Naive thymus-derived CD8-positive, alpha-beta T cell (primary cell): ENCODE data around the gene LRRC74B. TPM values are rescaled to one million over a fixed set of nuclear protein-coding genes. Genes with fewer than 3 reads are reported as not detected.

Experiments used
- ATAC-seq, 2 donors: fragments of 150-1000 bp; cut with Tn5 transposase in 1 of 2; sonication (Bioruptor Pico), chemical (Tn5 transposase) in 1 of 2; 1 replicate in 1 of 2; 2 replicates in 1 of 2; pipeline ENCODE4 v1.10.0; 2021; ENCODE audit warnings: mild to moderate bottlenecking in 2 of 2, moderate library complexity in 2 of 2
- POLR2A ChIA-PET: fragments of 350-600 bp; sonication (Branson Sonifier 250); formaldehyde crosslinking; loops from one replicate; lab custom pipeline; 2021; ENCODE audit warnings: antibody characterized with exemption; lab: Charles Lee
- DNase-seq, 10 donors: peaks; one replicate each; pipeline versions ENCODE4 v3.0.0 to v3.0.0-alpha.2; 2020 to 2022
- H3K27ac Mint-ChIP-seq, 10 donors: one replicate each; pipeline ENCODE4 v1.8.0; 2020 to 2022; ENCODE audit warnings: mild to moderate bottlenecking in 10 of 10, mixed read lengths in 10 of 10, moderate library complexity in 4 of 10, inconsistent platforms in 1 of 10
- H3K27me3 Mint-ChIP-seq, 5 donors: one replicate each; pipeline ENCODE4 v1.8.0; 2021 to 2022; ENCODE audit warnings: mixed read lengths in 5 of 5
- H3K36me3 Mint-ChIP-seq, 3 donors: one replicate each; pipeline ENCODE4 v1.8.0; 2020 to 2022; ENCODE audit warnings: mixed read lengths in 3 of 3, mild to moderate bottlenecking in 2 of 3, inconsistent platforms in 1 of 3
- H3K4me1 Mint-ChIP-seq, 4 donors: one replicate each; pipeline ENCODE4 v1.8.0; 2021 to 2022; ENCODE audit warnings: mixed read lengths in 4 of 4
- H3K4me3 Mint-ChIP-seq, 10 donors: one replicate each; pipeline ENCODE4 v1.8.0; 2020 to 2022; ENCODE audit warnings: mild to moderate bottlenecking in 10 of 10, mixed read lengths in 10 of 10, moderate library complexity in 6 of 10, inconsistent platforms in 1 of 10
- H3K9me3 Mint-ChIP-seq, 9 donors: one replicate each; pipeline ENCODE4 v1.8.0; 2020 to 2022; ENCODE audit warnings: mixed read lengths in 9 of 9, mild to moderate bottlenecking in 3 of 9, inconsistent platforms in 1 of 9, moderate library complexity in 1 of 9
- polyA plus RNA-seq, 3 donors: library from polyadenylated mRNA; unstranded; fragments of 300-500 nt; fragmentation: Illumina TruSeq; gene quantifications; one replicate each; pipeline ENCODE4 v1.2.3, GENCODE V29; 2021
- total RNA-seq, 8 experiments: library from RNA in 2 of 8; stranded (reverse) in 2 of 8; gene quantifications; one replicate each; pipeline ENCODE4 v1.2.3 and lab custom pipeline; 2021 to 2026

The LRRC74B gene
- total RNA-seq (under 1 TPM in 1 of 2 experiments, not detected in 1; 0.11 TPM), polyA plus RNA-seq (not detected), total RNA-seq (lab: John Stamatoyannopoulos, UW) (0 to 0.43 (median 0) reads per million in 6 experiments)

GRCh38 chr22:21045585-21046294 is at the start of gene LRRC74B:
TSS of gene LRRC74B (plus strand) at chr22:21045946. CDS start at chr22:21045987, 41 bp downstream.
- H3K4me3 Mint-ChIP-seq: peak within 1 kb of the TSS; percentile 61 to 77 (median 72)
- ATAC-seq (peak; percentile 94 to 97), DNase-seq (peak; percentile 32 to 86 (median 70))
- peaks cover 0 to 2% (median 0%) of the 10 kb centered on the region in 9 donors for H3K9me3 Mint-ChIP-seq
- POLR2A ChIA-PET: interaction anchor here (0.6 to 1.1 kb wide), 2 partner anchors 45 to 986 kb away, joined by 3 read pairs; no protein-coding TSS in a partner anchor
- H3K36me3 Mint-ChIP-seq: no peaks in the 10 kb centered on the region
- peaks cover 7 to 34% (median 11%) of the 10 kb centered on the region in 5 donors for H3K27me3 Mint-ChIP-seq
- peak within 1 kb of the TSS in 9 of 10 donors; percentile 60 to 97 (median 91) for H3K27ac Mint-ChIP-seq
- peaks cover 15 to 33% (median 29%) of the 10 kb centered on the region in 4 donors for H3K4me1 Mint-ChIP-seq

GRCh38 chr22:20996031-20996410 is 49.7 kb upstream of the LRRC74B start:
- POLR2A ChIA-PET: interaction anchor here (0.6 to 1.0 kb wide), 4 partner anchors 10 to 656 kb away, joined by 3 to 4 read pairs (median 3); partner anchors contain the start of gene LZTR1

GRCh38 chr22:20996598-20997535 is 48.9 kb upstream of the LRRC74B start:
- Mint-ChIP-seq H3K4me1 (peaks cover 9 to 32% (median 26%) of the 10 kb centered on the region in 4 donors), H3K27ac (peak overlapping the region in 7 of 10 donors; percentile 4 to 91 (median 48)), H3K9me3 (no peaks in the 10 kb centered on the region), H3K36me3 (peaks cover 0 to 22% (median 0%) of the 10 kb centered on the region in 3 donors), H3K27me3 (no peaks in the 10 kb centered on the region), H3K4me3 (peak overlapping the region in 1 of 10 donors; percentile 6)
- DNase-seq (no peak), ATAC-seq (no peak)
- POLR2A ChIA-PET: interaction anchor here (0.6 to 1.4 kb wide), 5 partner anchors 11 to 655 kb away, joined by 3 to 5 read pairs (median 3); partner anchors contain the start of gene LZTR1

More at GRCh38 chr22:20996031-20996410, 49.7 kb upstream of the LRRC74B start:
- Mint-ChIP-seq H3K27ac (peak overlapping the region in 4 of 10 donors; percentile 29 to 77 (median 52)), H3K36me3 (peaks cover 0 to 23% (median 0%) of the 10 kb centered on the region in 3 donors), H3K9me3 (no peaks in the 10 kb centered on the region), H3K4me3 (no peak overlapping the region), H3K4me1 (peaks cover 8 to 24% (median 20%) of the 10 kb centered on the region in 4 donors), H3K27me3 (no peaks in the 10 kb centered on the region)
- DNase-seq: no peak
- ATAC-seq: no peak

GRCh38 chr22:20997536-20998257 is 48.0 kb upstream of the LRRC74B start:
- ATAC-seq: no peak
- H3K4me1 Mint-ChIP-seq: peaks cover 11 to 37% (median 28%) of the 10 kb centered on the region in 4 donors
- POLR2A ChIA-PET: interaction anchor here (1.4 kb wide), 1 partner anchor 13 kb away, joined by 5 read pairs; no protein-coding TSS in a partner anchor
- no peaks in the 10 kb centered on the region for H3K9me3 Mint-ChIP-seq
- H3K27ac Mint-ChIP-seq: peak overlapping the region in 6 of 10 donors; percentile 4 to 91 (median 49)
- no peak overlapping the region for H3K4me3 Mint-ChIP-seq
- H3K27me3 Mint-ChIP-seq: no peaks in the 10 kb centered on the region
- H3K36me3 Mint-ChIP-seq: peaks cover 0 to 19% (median 0%) of the 10 kb centered on the region in 3 donors
- no peak for DNase-seq

- H3K9me3 Mint-ChIP-seq: no peaks in the 10 kb centered on the region
- peaks cover 18 to 47% (median 37%) of the 10 kb centered on the region in 4 donors for H3K4me1 Mint-ChIP-seq
- POLR2A ChIA-PET: interaction anchor here (0.8 to 7.0 kb wide), 4 partner anchors 8 to 17 kb away, joined by 3 to 78 read pairs (median 10); partner anchors contain the start of gene LZTR1
- no peak for ATAC-seq
- DNase-seq: no peak
- no peaks in the 10 kb centered on the region for H3K27me3 Mint-ChIP-seq
- peaks cover 0 to 19% (median 0%) of the 10 kb centered on the region in 3 donors for H3K36me3 Mint-ChIP-seq
- H3K4me3 Mint-ChIP-seq: peak overlapping the region in 3 of 10 donors; percentile 18 to 48 (median 29)
- peak overlapping the region in 9 of 10 donors; percentile 25 to 92 (median 73) for H3K27ac Mint-ChIP-seq
Measured at GRCh38 chr22:20998411-20999336, 47.1 kb upstream of the LRRC74B start.

- Mint-ChIP-seq H3K9me3 (no peaks in the 10 kb centered on the region), H3K4me3 (peak overlapping the region; percentile 34 to 98 (median 96)), H3K27me3 (no peaks in the 10 kb centered on the region), H3K36me3 (peaks cover 0 to 19% (median 0%) of the 10 kb centered on the region in 3 donors), H3K27ac (peak overlapping the region in 8 of 10 donors; percentile 6 to 100 (median 99)), H3K4me1 (peaks cover 18 to 49% (median 43%) of the 10 kb centered on the region in 4 donors)
- DNase-seq (peak in 1 of 10 donors; percentile 49), ATAC-seq (no peak)
- POLR2A ChIA-PET: interaction anchor here (0.7 to 7.0 kb wide), 6 partner anchors 9 to 22 kb away, joined by 3 to 78 read pairs (median 3); partner anchors contain the start of genes LZTR1 and P2RX6
Measured at GRCh38 chr22:20999350-21000206, 46.2 kb upstream of the LRRC74B start.

- peak overlapping the region; percentile 94 to 98 (median 98) for H3K4me3 Mint-ChIP-seq
- POLR2A ChIA-PET: interaction anchor here (0.7 to 7.0 kb wide), 9 partner anchors 10 to 884 kb away, joined by 3 to 78 read pairs (median 3); partner anchors contain the start of genes LRRC74B, LZTR1 and TRMT2A
- no peaks in the 10 kb centered on the region for H3K27me3 Mint-ChIP-seq
- H3K4me1 Mint-ChIP-seq: peaks cover 18 to 49% (median 43%) of the 10 kb centered on the region in 4 donors
- no peaks in the 10 kb centered on the region for H3K9me3 Mint-ChIP-seq
- peak overlapping the region; percentile 98 to 100 (median 99) for H3K27ac Mint-ChIP-seq
- peaks cover 0 to 16% (median 0%) of the 10 kb centered on the region in 3 donors for H3K36me3 Mint-ChIP-seq
- DNase-seq: peak in 1 of 10 donors; percentile 62
- no peak for ATAC-seq
Measured at GRCh38 chr22:21000207-21000986, 45.3 kb upstream of the LRRC74B start.

GRCh38 chr22:21000987-21001600 is 44.7 kb upstream of the LRRC74B start:
- peaks cover 18 to 49% (median 43%) of the 10 kb centered on the region in 4 donors for H3K4me1 Mint-ChIP-seq
- ATAC-seq: no peak
- POLR2A ChIA-PET: interaction anchor here (0.7 to 7.0 kb wide), 9 partner anchors 11 to 884 kb away, joined by 3 to 78 read pairs (median 3); partner anchors contain the start of genes LRRC74B, LZTR1 and TRMT2A

More at GRCh38 chr22:21000987-21001600, 44.7 kb upstream of the LRRC74B start:
- Mint-ChIP-seq H3K27ac (peak overlapping the region; percentile 98 to 100 (median 99)), H3K27me3 (no peaks in the 10 kb centered on the region), H3K9me3 (no peaks in the 10 kb centered on the region), H3K36me3 (peaks cover 0 to 15% (median 0%) of the 10 kb centered on the region in 3 donors), H3K4me3 (peak overlapping the region; percentile 94 to 98 (median 98))
- peak in 1 of 10 donors; percentile 65 for DNase-seq
